GM18511 (cell line): ENCODE data around the gene A2ML1.
"Not testable (repeated sequence)": the region's sequence is repeated elsewhere in the genome, so short reads cannot be mapped to it uniquely, and the experiment has no call there.

Experiments used
- ATAC-seq: cut with Tn5 transposase; IDR thresholded peaks from one replicate; pipeline ENCODE4 v1.9.1; 2021; ENCODE audit warnings: mild to moderate bottlenecking, moderate library complexity; ENCODE audit not compliant: unreplicated experiment

The A2ML1 gene

DNA sequence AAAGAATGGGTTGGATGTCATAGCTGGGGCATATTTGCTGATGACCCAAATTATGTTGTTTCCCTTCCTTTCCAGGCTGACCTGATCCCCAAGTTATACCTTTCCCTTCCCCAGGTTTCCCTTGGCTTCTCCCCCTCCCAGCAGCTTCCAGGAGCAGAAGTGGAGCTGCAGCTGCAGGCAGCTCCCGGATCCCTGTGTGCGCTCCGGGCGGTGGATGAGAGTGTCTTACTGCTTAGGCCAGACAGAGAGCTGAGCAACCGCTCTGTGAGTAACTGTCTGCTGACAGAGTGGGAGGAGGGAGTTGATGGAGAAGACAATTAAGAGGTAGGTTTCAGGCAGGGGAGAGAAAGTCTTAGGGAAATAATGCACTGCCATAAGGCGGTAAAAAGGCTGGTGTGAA lies 25.0 kb downstream of the A2ML1 start:
- ATAC-seq: no peak

- ATAC-seq: no peak
Measured at GRCh38 chr12:8849876-8850275, 27.5 kb downstream of the A2ML1 start.

DNA sequence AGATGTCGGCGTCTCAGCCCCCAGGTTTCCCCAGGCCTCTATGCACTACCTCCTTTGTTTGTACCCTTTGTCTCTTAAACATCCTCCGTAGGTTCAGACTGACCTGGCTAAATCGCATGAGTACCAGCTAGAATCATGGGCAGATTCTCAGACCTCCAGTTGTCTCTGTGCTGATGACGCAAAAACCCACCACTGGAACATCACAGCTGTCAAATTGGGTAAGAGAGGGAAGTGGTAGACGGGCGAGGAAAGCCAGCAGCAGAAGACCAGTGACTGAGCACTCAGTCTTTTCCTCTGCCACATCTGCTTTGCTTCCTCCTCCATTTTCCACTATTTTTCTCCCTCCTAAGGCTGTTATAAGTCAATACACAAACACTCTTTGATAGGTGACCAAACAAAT lies 29.7 kb downstream of the A2ML1 start:
- ATAC-seq: no peak

GRCh38 chr12:8855891-8856290 lies 33.5 kb downstream of the A2ML1 start:
- no peak for ATAC-seq

- not testable (repeated sequence) for ATAC-seq
Measured at GRCh38 chr12:8859448-8859847, 37.0 kb downstream of the A2ML1 start.

- no peak for ATAC-seq
Measured at GRCh38 chr12:8860165-8860961, 37.9 kb downstream of the A2ML1 start.

DNA sequence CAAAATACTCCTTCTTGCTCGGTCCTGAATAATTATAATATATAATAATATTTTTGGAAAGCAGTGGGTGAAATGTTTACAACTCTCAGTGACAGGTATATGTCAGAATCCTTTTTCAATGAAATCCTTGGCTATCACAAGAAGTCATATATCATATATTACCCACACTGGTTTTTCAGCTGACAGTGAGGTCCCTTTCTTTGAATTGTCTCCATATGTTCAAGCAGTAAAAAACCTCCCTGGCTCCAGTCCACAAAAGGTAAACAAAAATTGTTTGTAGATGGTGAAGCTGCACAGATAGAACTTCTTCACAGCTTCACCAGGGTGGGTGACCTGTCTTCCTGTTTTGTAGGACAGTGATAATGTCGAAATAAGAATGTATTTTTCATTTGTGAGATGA lies 44.0 kb downstream of the A2ML1 start:
- ATAC-seq: no peak

- ATAC-seq: no peak
Measured at GRCh38 chr12:8867009-8867408, 44.6 kb downstream of the A2ML1 start.

- no peak for ATAC-seq
Measured at GRCh38 chr12:8867786-8868185, 45.4 kb downstream of the A2ML1 start.

- ATAC-seq: no peak
Measured at GRCh38 chr12:8870586-8870985, 48.2 kb downstream of the A2ML1 start.

DNA sequence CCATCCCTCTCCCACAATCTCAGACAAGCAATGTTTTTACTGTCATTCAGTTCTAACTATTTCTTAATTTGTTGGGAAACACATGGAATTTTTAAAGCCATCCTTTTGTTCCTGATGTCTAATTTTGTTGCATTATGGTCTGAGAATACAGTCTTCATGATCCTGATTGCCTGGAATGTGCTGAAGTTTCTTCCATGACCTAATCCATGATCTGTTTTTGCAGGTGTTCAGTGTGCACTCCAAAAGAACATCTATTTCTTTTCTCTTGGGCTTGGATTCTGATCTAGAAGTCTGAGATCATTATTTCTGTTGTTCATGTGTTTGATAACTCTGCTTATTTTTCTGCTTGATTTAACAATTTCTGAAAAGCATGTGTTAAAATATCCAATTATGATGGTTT lies 48.6 kb downstream of the A2ML1 start:
- no peak for ATAC-seq

GRCh38 chr12:8876887-8877286 lies 54.5 kb downstream of the A2ML1 start:
- no peak for ATAC-seq

- ATAC-seq: no peak
Measured at GRCh38 chr12:8886502-8887284, 64.3 kb downstream of the A2ML1 start.

DNA sequence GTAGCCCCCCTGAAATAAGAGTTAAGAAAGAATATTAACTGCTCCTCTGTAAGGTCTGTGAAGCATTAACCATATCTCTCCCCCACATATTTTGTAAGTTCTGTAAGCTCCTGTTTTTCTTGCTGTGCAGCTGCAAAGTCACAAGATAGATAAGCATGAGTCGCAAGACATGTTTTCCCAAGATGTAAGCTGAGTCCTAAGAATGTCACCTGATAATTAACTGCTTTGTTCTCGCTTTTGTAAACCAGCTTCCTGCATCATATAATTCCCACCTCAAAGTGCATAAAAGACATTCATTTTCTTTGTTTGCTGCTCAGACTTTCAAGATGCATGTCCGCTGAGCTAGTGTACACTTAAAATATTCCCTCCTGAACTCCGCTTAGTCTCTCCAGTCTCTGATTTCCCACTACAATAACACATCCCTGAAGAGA lies 64.9 kb downstream of the A2ML1 start:
- ATAC-seq: no peak

- ATAC-seq: no peak
Measured at GRCh38 chr12:8890313-8891085, 68.1 kb downstream of the A2ML1 start.

DNA sequence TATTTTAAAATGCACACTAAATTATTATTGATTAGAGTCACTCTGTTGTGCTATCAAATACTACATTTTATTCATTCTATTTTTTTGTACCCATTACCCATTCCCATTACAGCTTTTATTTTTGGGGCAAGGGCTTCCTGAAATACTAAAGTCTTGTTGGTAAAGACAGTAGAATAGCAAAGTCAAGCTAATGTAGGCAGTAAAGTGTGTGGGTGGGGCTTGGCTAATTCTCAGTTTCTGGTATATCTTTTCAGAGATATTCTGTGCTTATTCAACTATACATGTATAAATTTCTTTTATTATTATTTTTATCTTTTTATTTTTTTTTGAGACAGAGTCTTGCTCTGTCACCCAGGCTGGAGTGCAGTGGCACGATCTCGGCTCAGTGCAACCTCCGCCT lies 69.6 kb downstream of the A2ML1 start:
- no peak for ATAC-seq

- ATAC-seq: no peak
Measured at GRCh38 chr12:8894378-8894777, 72.0 kb downstream of the A2ML1 start.

DNA sequence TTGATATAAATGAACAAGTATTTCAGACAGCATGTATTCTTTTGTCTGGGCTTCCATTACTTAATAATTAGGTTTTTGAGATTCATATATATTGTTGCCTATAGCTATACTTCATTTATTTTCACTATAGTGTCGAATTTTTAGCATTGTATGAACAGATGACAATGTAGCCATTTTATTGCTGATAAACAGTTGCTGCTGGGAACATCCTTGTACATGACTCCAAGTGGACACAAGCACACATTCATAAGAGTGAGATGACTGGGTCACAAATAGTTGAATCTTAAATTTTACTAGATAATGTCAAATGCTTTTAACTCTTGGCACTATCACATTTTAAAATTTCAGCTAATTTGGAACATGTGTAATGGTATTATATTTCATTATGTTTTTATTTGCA lies 72.6 kb downstream of the A2ML1 start:
- no peak for ATAC-seq

DNA sequence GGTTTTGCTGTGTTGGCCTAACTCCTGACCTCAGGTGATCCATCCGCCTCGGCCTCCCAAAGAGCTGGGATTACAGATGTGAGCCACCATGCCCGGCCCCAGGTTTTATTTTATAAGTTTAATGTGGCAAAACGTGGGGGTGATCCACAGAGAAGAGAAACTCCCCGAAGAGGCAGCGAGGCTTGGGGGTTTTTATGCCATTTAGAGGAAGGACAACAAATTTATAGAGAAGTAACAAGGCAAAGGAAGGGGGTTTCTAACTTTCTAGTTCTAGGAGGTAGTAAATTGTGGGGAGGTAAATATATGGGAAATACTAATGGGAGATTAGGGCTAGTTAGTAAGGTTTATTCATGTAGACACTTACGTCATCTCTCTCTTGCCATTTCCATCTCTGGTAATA lies 74.7 kb downstream of the A2ML1 start:
- ATAC-seq: no peak

DNA sequence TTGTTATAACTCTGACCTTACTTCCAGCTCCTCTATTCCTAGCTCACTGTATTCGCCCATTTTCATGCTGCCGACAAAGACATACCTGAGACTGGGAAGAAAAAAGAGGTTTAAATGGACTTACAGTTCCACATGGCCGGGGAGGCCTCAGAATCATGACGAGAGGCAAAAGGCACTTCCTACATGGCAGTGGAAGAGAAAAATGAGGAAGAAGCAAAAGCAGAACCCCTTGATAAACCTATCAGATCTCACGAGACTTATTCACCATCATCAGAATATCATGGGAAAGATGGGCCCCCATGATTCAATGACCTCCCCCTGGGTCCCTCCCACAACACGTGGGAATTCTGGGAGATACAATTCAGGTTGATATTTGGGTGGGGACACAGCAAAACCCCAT lies 77.4 kb downstream of the A2ML1 start:
- no peak for ATAC-seq

DNA sequence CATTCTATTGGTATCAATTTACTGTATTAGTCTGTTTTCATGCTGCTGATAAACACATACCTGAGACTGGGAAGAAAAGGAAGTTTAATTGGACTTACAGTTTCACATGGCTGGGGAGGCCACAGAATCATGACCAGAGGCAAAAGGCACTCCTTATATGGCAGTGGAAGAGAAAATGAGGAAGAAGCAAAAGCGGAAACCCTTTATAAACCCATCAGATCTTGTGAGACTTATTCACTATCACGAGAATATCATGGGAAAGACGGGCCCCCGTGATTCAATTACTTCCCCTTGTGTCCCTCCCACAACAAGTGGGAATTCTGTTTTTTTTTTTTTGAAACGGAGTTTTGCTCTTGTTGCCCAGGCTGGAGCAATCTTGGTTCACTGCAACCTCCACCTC lies 80.3 kb downstream of the A2ML1 start:
- not testable (repeated sequence) for ATAC-seq

DNA sequence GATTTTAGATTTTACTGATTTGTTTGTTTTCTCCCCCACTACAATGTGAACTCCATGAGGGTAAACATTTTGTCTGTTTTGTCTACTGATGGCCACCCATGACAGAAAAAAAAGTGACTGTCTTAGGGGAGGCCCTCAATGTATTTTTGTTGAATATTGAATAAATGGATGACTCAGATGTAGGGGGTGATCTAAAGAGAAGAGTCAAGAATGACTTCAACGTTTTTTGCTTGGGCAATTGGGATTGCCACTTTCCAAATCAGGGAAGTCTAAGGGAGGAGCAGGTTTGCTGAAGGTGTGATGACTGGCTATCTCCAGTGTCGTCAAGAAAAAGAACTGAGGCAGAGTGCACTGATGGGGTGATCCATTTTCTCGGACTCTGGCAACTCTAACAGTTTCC lies 81.2 kb downstream of the A2ML1 start:
- no peak for ATAC-seq
